Measurements from ENCODE around the gene LDLRAD3.

Gene LDLRAD3

DNA sequence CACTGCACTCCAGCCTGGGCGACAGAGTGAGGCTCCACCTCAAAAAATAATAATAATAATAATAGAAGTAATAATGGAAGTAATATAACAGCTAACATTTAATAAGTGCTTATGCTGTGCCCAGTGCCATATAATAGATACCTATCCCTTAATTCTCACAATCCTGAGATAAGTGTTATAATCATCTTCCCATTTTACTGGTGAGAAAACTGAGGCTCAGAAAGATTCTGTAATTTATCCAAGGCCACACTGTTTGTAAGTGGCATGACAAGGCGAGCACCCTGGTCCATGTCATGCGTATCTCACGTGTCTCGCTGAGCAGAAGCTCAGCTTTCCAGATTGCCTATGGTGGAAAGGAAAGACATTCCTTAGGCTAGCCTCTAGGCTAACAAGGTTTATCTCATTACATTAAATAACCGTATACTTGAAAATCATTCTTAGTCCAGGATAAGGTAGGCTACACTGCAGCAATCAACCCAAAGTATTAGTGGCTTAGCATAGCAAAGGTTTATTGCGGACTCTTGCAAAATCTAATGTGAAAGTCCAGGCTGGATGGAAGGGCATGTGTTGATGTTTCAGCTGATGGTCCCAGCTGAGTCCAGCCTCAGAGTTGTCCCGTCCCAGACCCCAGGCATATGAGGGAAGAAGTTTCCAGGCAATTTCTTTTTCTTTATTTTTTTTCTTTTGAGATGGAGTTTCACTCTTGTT is 15.0 kb upstream of the LDLRAD3 start:
- H4K8ac ChIP-seq (ENCODE audit: low read depth, low read length): no peak overlapping the region
- H2BK120ac ChIP-seq (ENCODE audit: low read depth, low read length): no peak overlapping the region
- H2BK5ac ChIP-seq (ENCODE audit: low read length): no peak overlapping the region
- H3K79me2 ChIP-seq (ENCODE audit: control insufficient read depth, insufficient read depth, low read length): no peaks in the 10 kb centered on the region
- no peak overlapping the region for H3K18ac ChIP-seq (ENCODE audit: low read length)
- no peak overlapping the region for H3K4me3 ChIP-seq (ENCODE audit: low read length)
- H3K27me3 ChIP-seq (ENCODE audit: insufficient read depth, low read length, poor library complexity): no peaks in the 10 kb centered on the region
- no peak overlapping the region for H3K27ac ChIP-seq (ENCODE audit: low read depth, low read length)
- H3K4me1 ChIP-seq (ENCODE audit: control insufficient read depth, low read depth, low read length): no peaks in the 10 kb centered on the region
- H3K4me2 ChIP-seq (ENCODE audit: low read length): no peak overlapping the region
- H2BK15ac ChIP-seq (replicated peaks; ENCODE audit: low read depth): no peak overlapping the region
- no peaks in the 10 kb centered on the region for H3K36me3 ChIP-seq (ENCODE audit: control insufficient read depth, insufficient read depth, low read length)
- no peaks in the 10 kb centered on the region for H3K79me1 ChIP-seq (ENCODE audit: low read length)
- H3K23ac ChIP-seq (ENCODE audit: low read length): no peak overlapping the region
- no peak overlapping the region for H3K4ac ChIP-seq (ENCODE audit: low read depth, low read length)
- no CpG with 5 or more reads among the region's 8 CpGs for WGBS (ENCODE audit: extremely low coverage, insufficient coverage, low lambda C conversion rate)
- no peak for DNase-seq
- no peak overlapping the region for H3K56ac ChIP-seq (ENCODE audit: low read length)
- H2AK5ac ChIP-seq (ENCODE audit: low read length): no peak overlapping the region
- no peak overlapping the region for H3K9ac ChIP-seq (ENCODE audit: low read length)
- H4K5ac ChIP-seq (ENCODE audit: low read length): no peak overlapping the region

DNA sequence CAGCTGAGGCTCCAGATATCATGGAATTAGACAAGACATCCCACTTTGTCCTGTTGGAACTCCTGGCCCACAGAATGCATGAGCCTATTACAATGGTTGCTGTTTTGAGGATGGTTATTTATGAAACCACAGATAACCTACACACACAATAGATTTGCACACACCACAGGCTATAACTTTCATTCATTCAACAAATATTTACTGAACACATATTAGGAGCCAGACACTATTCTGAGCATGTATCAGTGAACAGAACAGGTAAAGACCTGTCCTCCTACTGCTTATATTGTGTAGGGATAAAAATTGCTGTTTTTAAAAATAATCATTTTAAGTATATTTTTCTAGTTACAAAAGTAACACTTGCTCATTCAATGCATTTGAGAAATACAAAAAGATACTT is 13.4 kb upstream of the LDLRAD3 start:
- Histone ChIP-seq H4K5ac (ENCODE audit: low read length) (no peak overlapping the region), H4K8ac (ENCODE audit: low read depth, low read length) (no peak overlapping the region), H3K9ac (ENCODE audit: low read length) (no peak overlapping the region), H3K36me3 (ENCODE audit: control insufficient read depth, insufficient read depth, low read length) (no peaks in the 10 kb centered on the region), H2BK15ac (replicated peaks; ENCODE audit: low read depth) (no peak overlapping the region), H3K4ac (ENCODE audit: low read depth, low read length) (no peak overlapping the region), H3K79me2 (ENCODE audit: control insufficient read depth, insufficient read depth, low read length) (no peaks in the 10 kb centered on the region), H2BK5ac (ENCODE audit: low read length) (no peak overlapping the region), H3K27me3 (ENCODE audit: insufficient read depth, low read length, poor library complexity) (no peaks in the 10 kb centered on the region), H3K23ac (ENCODE audit: low read length) (no peak overlapping the region), H3K27ac (ENCODE audit: low read depth, low read length) (no peak overlapping the region), H3K79me1 (ENCODE audit: low read length) (no peaks in the 10 kb centered on the region), H2AK5ac (ENCODE audit: low read length) (no peak overlapping the region), H3K4me2 (ENCODE audit: low read length) (no peak overlapping the region), H2BK120ac (ENCODE audit: low read depth, low read length) (no peak overlapping the region), H3K4me1 (ENCODE audit: control insufficient read depth, low read depth, low read length) (no peaks in the 10 kb centered on the region), H3K56ac (ENCODE audit: low read length) (no peak overlapping the region), H3K4me3 (ENCODE audit: low read length) (no peak overlapping the region), H3K18ac (ENCODE audit: low read length) (no peak overlapping the region)
- DNase-seq: no peak

DNA sequence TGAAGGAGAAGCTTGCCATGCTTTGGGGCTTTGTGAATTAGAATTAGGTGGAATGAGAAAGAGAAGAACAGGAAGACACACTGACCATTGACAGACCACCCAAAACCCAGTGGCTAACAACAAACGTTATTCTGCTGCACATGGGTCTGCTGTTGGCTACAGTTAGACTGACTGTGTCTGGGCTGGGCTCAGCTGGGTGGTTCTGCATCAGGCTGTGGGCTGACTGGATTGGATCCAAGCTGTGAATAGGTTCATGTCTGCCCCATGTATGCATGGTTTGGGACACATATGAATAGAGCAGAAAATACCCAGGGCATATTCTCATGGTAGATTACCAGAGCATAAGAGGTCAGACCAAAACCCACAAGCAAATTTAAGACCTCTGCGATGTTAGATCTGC is 11.7 kb upstream of the LDLRAD3 start:
- WGBS (ENCODE audit: extremely low coverage, insufficient coverage, low lambda C conversion rate): no CpG with 5 or more reads among the region's 2 CpGs
- H2BK120ac ChIP-seq (ENCODE audit: low read depth, low read length): no peak overlapping the region
- no peak overlapping the region for H3K4ac ChIP-seq (ENCODE audit: low read depth, low read length)

DNA sequence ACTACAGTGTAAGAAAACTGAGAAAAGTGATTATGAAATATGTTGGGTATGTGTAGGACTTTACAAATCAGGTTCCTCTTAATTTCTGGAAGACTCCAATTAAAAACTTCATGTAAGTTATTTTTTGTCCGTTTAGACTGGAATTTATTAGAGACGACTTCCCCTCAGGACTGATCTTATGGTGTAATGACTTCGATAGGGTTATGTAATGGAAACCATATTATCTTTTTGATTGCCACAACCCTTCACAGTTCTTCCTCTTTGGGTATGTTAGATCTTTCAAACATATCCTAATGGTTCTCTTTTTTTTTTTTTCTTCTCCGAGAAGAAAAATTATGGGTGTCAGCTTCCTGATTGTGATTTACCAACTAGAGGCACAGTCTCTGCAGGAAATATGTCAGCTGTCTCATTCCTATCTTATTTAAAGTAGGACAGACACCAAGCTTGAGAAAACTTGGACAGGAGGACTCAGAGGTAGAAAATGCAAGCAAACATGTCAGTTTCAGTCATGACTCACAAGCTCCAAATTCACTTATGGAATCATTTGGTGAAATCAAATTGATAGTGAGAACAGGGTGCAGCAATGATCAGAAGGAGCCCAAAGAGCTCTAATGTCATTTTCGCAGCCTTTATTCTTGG is 11.1 kb upstream of the LDLRAD3 start:
- no peaks in the 10 kb centered on the region for H3K36me3 ChIP-seq (ENCODE audit: control insufficient read depth, insufficient read depth, low read length)
- no peaks in the 10 kb centered on the region for H3K27me3 ChIP-seq (ENCODE audit: insufficient read depth, low read length, poor library complexity)
- H2BK15ac ChIP-seq (replicated peaks; ENCODE audit: low read depth): no peak overlapping the region
- no peak overlapping the region for H3K23ac ChIP-seq (ENCODE audit: low read length)
- H2BK120ac ChIP-seq (ENCODE audit: low read depth, low read length): no peak overlapping the region
- no CpG with 5 or more reads among the region's 5 CpGs for WGBS (ENCODE audit: extremely low coverage, insufficient coverage, low lambda C conversion rate)
- H3K79me2 ChIP-seq (ENCODE audit: control insufficient read depth, insufficient read depth, low read length): no peaks in the 10 kb centered on the region
- no peaks in the 10 kb centered on the region for H3K79me1 ChIP-seq (ENCODE audit: low read length)
- no peaks in the 10 kb centered on the region for H3K4me1 ChIP-seq (ENCODE audit: control insufficient read depth, low read depth, low read length)
- no peak overlapping the region for H3K4ac ChIP-seq (ENCODE audit: low read depth, low read length)
- no peak overlapping the region for H3K18ac ChIP-seq (ENCODE audit: low read length)
- no peak overlapping the region for H4K8ac ChIP-seq (ENCODE audit: low read depth, low read length)
- no peak overlapping the region for H2AK5ac ChIP-seq (ENCODE audit: low read length)
- H3K4me2 ChIP-seq (ENCODE audit: low read length): no peak overlapping the region
- no peak overlapping the region for H3K9ac ChIP-seq (ENCODE audit: low read length)
- no peak overlapping the region for H3K4me3 ChIP-seq (ENCODE audit: low read length)
- H3K56ac ChIP-seq (ENCODE audit: low read length): no peak overlapping the region
- H2BK5ac ChIP-seq (ENCODE audit: low read length): no peak overlapping the region
- DNase-seq: no peak
- H4K5ac ChIP-seq (ENCODE audit: low read length): no peak overlapping the region
- H3K27ac ChIP-seq (ENCODE audit: low read depth, low read length): no peak overlapping the region

More for the DNA sequence above, 11.7 kb upstream of the LDLRAD3 start:
- no peak for DNase-seq
- no peaks in the 10 kb centered on the region for H3K79me1 ChIP-seq (ENCODE audit: low read length)
- H3K27me3 ChIP-seq (ENCODE audit: insufficient read depth, low read length, poor library complexity): no peaks in the 10 kb centered on the region
- H3K79me2 ChIP-seq (ENCODE audit: control insufficient read depth, insufficient read depth, low read length): no peaks in the 10 kb centered on the region
- H2BK5ac ChIP-seq (ENCODE audit: low read length): no peak overlapping the region
- H2BK15ac ChIP-seq (replicated peaks; ENCODE audit: low read depth): no peak overlapping the region
- H3K4me1 ChIP-seq (ENCODE audit: control insufficient read depth, low read depth, low read length): no peaks in the 10 kb centered on the region
- no peak overlapping the region for H3K23ac ChIP-seq (ENCODE audit: low read length)
- no peak overlapping the region for H4K5ac ChIP-seq (ENCODE audit: low read length)
- H3K27ac ChIP-seq (ENCODE audit: low read depth, low read length): no peak overlapping the region
- no peak overlapping the region for H2AK5ac ChIP-seq (ENCODE audit: low read length)
- H3K4me3 ChIP-seq (ENCODE audit: low read length): no peak overlapping the region
- no peak overlapping the region for H3K18ac ChIP-seq (ENCODE audit: low read length)
- no peak overlapping the region for H4K8ac ChIP-seq (ENCODE audit: low read depth, low read length)
- H3K56ac ChIP-seq (ENCODE audit: low read length): no peak overlapping the region
- H3K36me3 ChIP-seq (ENCODE audit: control insufficient read depth, insufficient read depth, low read length): no peaks in the 10 kb centered on the region
- no peak overlapping the region for H3K4me2 ChIP-seq (ENCODE audit: low read length)
- no peak overlapping the region for H3K9ac ChIP-seq (ENCODE audit: low read length)

- no peak overlapping the region for H3K27ac ChIP-seq (ENCODE audit: low read depth, low read length)
- no peaks in the 10 kb centered on the region for H3K4me1 ChIP-seq (ENCODE audit: control insufficient read depth, low read depth, low read length)
- no peak overlapping the region for H4K8ac ChIP-seq (ENCODE audit: low read depth, low read length)
- H3K4ac ChIP-seq (ENCODE audit: low read depth, low read length): no peak overlapping the region
- no peak overlapping the region for H3K4me2 ChIP-seq (ENCODE audit: low read length)
- no peaks in the 10 kb centered on the region for H3K27me3 ChIP-seq (ENCODE audit: insufficient read depth, low read length, poor library complexity)
- H4K5ac ChIP-seq (ENCODE audit: low read length): no peak overlapping the region
- no CpG with 5 or more reads among the region's 3 CpGs for WGBS (ENCODE audit: extremely low coverage, insufficient coverage, low lambda C conversion rate)
- no peak overlapping the region for H2AK5ac ChIP-seq (ENCODE audit: low read length)
- no peak overlapping the region for H2BK15ac ChIP-seq (replicated peaks; ENCODE audit: low read depth)
- H3K56ac ChIP-seq (ENCODE audit: low read length): no peak overlapping the region
- no peak overlapping the region for H2BK120ac ChIP-seq (ENCODE audit: low read depth, low read length)
- H3K9ac ChIP-seq (ENCODE audit: low read length): no peak overlapping the region
- H3K23ac ChIP-seq (ENCODE audit: low read length): no peak overlapping the region
- no peak for DNase-seq
- H2BK5ac ChIP-seq (ENCODE audit: low read length): no peak overlapping the region
- no peak overlapping the region for H3K4me3 ChIP-seq (ENCODE audit: low read length)
- no peaks in the 10 kb centered on the region for H3K79me1 ChIP-seq (ENCODE audit: low read length)
- H3K36me3 ChIP-seq (ENCODE audit: control insufficient read depth, insufficient read depth, low read length): no peaks in the 10 kb centered on the region
- H3K18ac ChIP-seq (ENCODE audit: low read length): no peak overlapping the region
- no peaks in the 10 kb centered on the region for H3K79me2 ChIP-seq (ENCODE audit: control insufficient read depth, insufficient read depth, low read length)
These were observed 10.5 kb upstream of the LDLRAD3 start for GRCh38 chr11:35933320-35933871.
